WERI-Rb-1 (cell line): ENCODE results near the gene SMC6.

ENCODE experiments used
- DNase-seq: peaks from one replicate; pipeline ENCODE4 v3.0.0-alpha.2; 2020
- H3K27ac ChIP-seq: fragments of 250-450 bp; sonication (Bioruptor Pico); 2 replicates; pipeline ENCODE4 v1.5.1; 2020; ENCODE audit warnings: mild to moderate bottlenecking, moderate library complexity
- H3K27me3 ChIP-seq: fragments of 250-450 bp; sonication (Bioruptor Pico); 2 replicates; pipeline ENCODE4 v1.5.1; 2021; ENCODE audit warnings: mild to moderate bottlenecking, low read depth, moderate library complexity; ENCODE audit not compliant: insufficient read depth, severe bottlenecking
- H3K36me3 ChIP-seq: fragments of 250-450 bp; sonication (Bioruptor Pico); 2 replicates; pipeline ENCODE4 v1.5.1; 2020; ENCODE audit warnings: mild to moderate bottlenecking, moderate library complexity
- H3K4me3 ChIP-seq: 2 replicates; pipeline ENCODE4 v1.5.1; 2011; ENCODE audit warnings: low read depth, mild to moderate bottlenecking, control low read depth, low read length
- H3K9me3 ChIP-seq: fragments of 250-450 bp; sonication (Bioruptor Pico); 2 replicates; pipeline ENCODE4 v1.5.1; 2021; ENCODE audit warnings: mild to moderate bottlenecking, moderate library complexity; ENCODE audit not compliant: severe bottlenecking
- CTCF ChIP-seq: IDR thresholded peaks from 2 replicates; pipeline ENCODE4 v1.5.1; 2011; ENCODE audit warnings: low read depth, mild to moderate bottlenecking, control low read depth, inconsistent platforms, low read length

The SMC6 gene

DNA sequence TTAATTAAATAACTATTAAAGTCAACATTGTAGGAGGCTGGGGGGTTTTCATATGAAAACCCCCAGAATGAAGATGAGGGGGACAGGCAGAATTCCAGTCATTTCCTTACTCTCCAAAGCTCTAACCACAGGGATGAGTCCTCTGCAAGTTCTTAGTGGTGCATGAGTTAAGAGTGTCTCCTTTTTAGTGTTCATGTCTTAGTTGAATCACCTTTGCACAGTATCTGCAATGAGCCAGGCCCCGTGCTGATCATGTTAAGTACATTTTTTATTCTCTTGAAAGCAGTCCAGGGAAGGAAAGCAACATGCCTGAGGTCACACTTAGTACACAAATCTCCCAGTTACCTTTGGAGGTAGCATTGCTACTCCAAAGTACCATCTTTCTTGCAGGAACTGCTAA, 36.9 kb upstream of the SMC6 start:
- Histone ChIP-seq H3K9me3 (no peaks in the 10 kb centered on the region), H3K4me3 (no peak overlapping the region)

GRCh38 chr2:17788773-17789172, 35.2 kb upstream of the SMC6 start:
- Histone ChIP-seq H3K27ac (peak overlapping the region; percentile 43), H3K36me3 (no peaks in the 10 kb centered on the region), H3K9me3 (no peaks in the 10 kb centered on the region), H3K4me3 (no peak overlapping the region), H3K27me3 (no peaks in the 10 kb centered on the region)
- no peak for TF ChIP-seq CTCF
- no peak for DNase-seq

More for the DNA sequence above, 36.9 kb upstream of the SMC6 start:
- Histone ChIP-seq H3K27ac (no peak overlapping the region), H3K36me3 (no peaks in the 10 kb centered on the region), H3K27me3 (no peaks in the 10 kb centered on the region)
- TF ChIP-seq CTCF = no peak
- DNase-seq = no peak

GRCh38 chr2:17786727-17787126, 33.1 kb upstream of the SMC6 start:
- Histone ChIP-seq H3K27me3 (no peaks in the 10 kb centered on the region), H3K27ac (no peak overlapping the region), H3K9me3 (no peaks in the 10 kb centered on the region), H3K4me3 (no peak overlapping the region), H3K36me3 (peaks cover 11% of the 10 kb centered on the region)
- TF ChIP-seq CTCF = no peak
- no peak for DNase-seq

GRCh38 chr2:17781482-17781881, 27.9 kb upstream of the SMC6 start:
- Histone ChIP-seq H3K9me3 (no peaks in the 10 kb centered on the region), H3K27me3 (no peaks in the 10 kb centered on the region), H3K36me3 (peaks cover 45% of the 10 kb centered on the region), H3K27ac (no peak overlapping the region), H3K4me3 (no peak overlapping the region)
- no peak for TF ChIP-seq CTCF
- DNase-seq = no peak

DNA sequence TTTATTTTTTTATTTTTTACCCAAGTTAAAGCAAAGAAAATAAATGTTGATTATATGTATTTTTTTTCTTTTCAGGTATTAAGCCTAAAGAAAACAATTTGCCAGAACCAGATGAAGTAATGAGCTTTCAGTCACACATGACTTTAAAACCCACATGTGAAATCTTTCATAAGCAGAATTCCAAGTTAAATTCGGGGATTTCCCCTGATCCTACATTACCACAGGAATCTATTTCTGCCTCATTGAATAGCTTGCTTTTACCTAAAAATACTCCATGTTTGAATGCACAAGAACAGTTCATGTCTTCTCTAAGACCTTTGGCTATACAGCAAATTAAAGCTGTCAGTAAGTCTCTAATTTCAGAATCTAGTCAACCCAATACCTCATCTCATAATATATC, 26.9 kb upstream of the SMC6 start:
- Histone ChIP-seq H3K4me3 (no peak overlapping the region), H3K36me3 (peaks cover 47% of the 10 kb centered on the region), H3K27ac (no peak overlapping the region), H3K27me3 (no peaks in the 10 kb centered on the region), H3K9me3 (no peaks in the 10 kb centered on the region)
- TF ChIP-seq CTCF = no peak
- DNase-seq = no peak

GRCh38 chr2:17772532-17772931, 18.9 kb upstream of the SMC6 start:
- Histone ChIP-seq H3K27ac (no peak overlapping the region), H3K9me3 (no peaks in the 10 kb centered on the region), H3K27me3 (no peaks in the 10 kb centered on the region), H3K4me3 (no peak overlapping the region), H3K36me3 (peaks cover 72% of the 10 kb centered on the region)
- TF ChIP-seq CTCF = no peak
- no peak for DNase-seq
